GM21619 (cell line): Measurements from ENCODE around the gene ERC2.

Source experiments
- ATAC-seq: cut with Tn5 transposase; IDR thresholded peaks from one replicate; pipeline ENCODE4 v1.9.1; 2021; ENCODE audit not compliant: unreplicated experiment

The ERC2 gene

GRCh38 chr3:55661141-55661540 lies 807.1 kb downstream of the ERC2 start:
- no peak for ATAC-seq

GRCh38 chr3:55660642-55661041 lies 807.6 kb downstream of the ERC2 start:
- ATAC-seq: no peak

- ATAC-seq: no peak
Observed at GRCh38 chr3:55659701-55660100, 808.6 kb downstream of the ERC2 start.

- ATAC-seq: no peak
Observed at GRCh38 chr3:55658690-55659562, 809.3 kb downstream of the ERC2 start.

GRCh38 chr3:55658270-55658669 lies 810.0 kb downstream of the ERC2 start:
- ATAC-seq: no peak

- no peak for ATAC-seq
Observed at GRCh38 chr3:55655544-55655943, 812.7 kb downstream of the ERC2 start.

GRCh38 chr3:55654123-55654760 lies 814.0 kb downstream of the ERC2 start:
- ATAC-seq: peak; percentile 88

- no peak for ATAC-seq
Observed at GRCh38 chr3:55651011-55651410, 817.3 kb downstream of the ERC2 start.

GRCh38 chr3:55650011-55650410 lies 818.3 kb downstream of the ERC2 start:
- ATAC-seq: no peak

- ATAC-seq: no peak
Observed at GRCh38 chr3:55649554-55649953, 818.7 kb downstream of the ERC2 start.

GRCh38 chr3:55648591-55649318 lies 819.5 kb downstream of the ERC2 start:
- no peak for ATAC-seq

GRCh38 chr3:55647670-55648069 lies 820.6 kb downstream of the ERC2 start:
- no peak for ATAC-seq

GRCh38 chr3:55647063-55647462 lies 821.2 kb downstream of the ERC2 start:
- ATAC-seq: no peak

- ATAC-seq: no peak
Observed at GRCh38 chr3:55646121-55646520, 822.1 kb downstream of the ERC2 start.

GRCh38 chr3:55645422-55645821 lies 822.8 kb downstream of the ERC2 start:
- no peak for ATAC-seq

GRCh38 chr3:55643283-55643682 lies 825.0 kb downstream of the ERC2 start:
- no peak for ATAC-seq

GRCh38 chr3:55641964-55642363 lies 826.3 kb downstream of the ERC2 start:
- no peak for ATAC-seq

- ATAC-seq: no peak
Observed at GRCh38 chr3:55639896-55640765, 828.1 kb downstream of the ERC2 start.

- ATAC-seq: no peak
Observed at GRCh38 chr3:55639143-55639542, 829.1 kb downstream of the ERC2 start.

- no peak for ATAC-seq
Observed at GRCh38 chr3:55637906-55638638, 830.2 kb downstream of the ERC2 start.
